ENCODE results near the gene LDB1.

LDB1 gene, protein sequence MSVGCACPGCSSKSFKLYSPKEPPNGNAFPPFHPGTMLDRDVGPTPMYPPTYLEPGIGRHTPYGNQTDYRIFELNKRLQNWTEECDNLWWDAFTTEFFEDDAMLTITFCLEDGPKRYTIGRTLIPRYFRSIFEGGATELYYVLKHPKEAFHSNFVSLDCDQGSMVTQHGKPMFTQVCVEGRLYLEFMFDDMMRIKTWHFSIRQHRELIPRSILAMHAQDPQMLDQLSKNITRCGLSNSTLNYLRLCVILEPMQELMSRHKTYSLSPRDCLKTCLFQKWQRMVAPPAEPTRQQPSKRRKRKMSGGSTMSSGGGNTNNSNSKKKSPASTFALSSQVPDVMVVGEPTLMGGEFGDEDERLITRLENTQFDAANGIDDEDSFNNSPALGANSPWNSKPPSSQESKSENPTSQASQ

DNA sequence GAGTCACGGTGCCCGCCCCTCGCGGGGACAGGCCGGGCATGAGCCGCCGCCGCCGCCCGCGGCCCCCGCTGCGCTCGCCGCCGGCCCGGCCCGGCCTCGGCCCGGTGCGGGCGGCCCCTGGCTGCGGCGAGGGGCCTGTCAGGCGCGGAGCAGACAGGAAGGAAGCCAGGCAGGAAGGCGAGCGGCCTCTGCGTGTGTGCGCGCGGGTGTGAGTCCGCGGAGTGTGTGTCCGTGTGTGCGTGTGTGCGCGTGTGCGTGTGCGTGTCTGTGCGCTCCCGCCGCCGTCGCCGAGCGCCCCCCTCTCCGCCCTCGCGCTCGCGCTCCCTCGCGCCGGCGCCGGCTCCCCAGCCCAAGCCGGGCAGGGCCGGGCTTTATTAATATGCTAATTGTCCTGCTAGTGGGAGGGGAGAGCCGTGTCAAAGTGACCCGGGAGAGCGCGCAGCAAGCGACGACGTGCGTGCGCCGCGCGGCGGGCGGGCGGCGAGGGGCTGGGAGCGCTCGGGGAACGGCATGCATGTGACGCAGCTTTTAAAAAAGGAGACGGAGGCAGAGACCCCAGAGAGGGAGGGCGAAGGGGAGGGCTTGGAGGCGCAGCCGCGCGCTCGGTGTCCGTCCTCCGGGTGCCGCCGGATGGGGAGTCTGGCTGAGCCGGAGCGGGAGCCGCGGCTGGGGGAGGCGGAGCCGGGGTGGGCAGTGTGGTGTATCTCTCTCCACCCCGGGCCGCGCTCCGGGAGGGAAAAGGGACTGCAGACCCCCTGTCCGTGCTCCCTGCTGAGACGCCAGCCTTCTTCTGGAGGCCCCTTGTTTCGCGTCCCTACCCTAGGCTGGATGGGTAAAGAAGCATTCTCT is at the start of gene LDB1:
TSS of gene LDB1 (minus strand) at position 227 of the 849 bp plus-strand sequence. CDS start 258 bp downstream, outside the sequence.
- DNase-seq: peak; percentile 80

DNA sequence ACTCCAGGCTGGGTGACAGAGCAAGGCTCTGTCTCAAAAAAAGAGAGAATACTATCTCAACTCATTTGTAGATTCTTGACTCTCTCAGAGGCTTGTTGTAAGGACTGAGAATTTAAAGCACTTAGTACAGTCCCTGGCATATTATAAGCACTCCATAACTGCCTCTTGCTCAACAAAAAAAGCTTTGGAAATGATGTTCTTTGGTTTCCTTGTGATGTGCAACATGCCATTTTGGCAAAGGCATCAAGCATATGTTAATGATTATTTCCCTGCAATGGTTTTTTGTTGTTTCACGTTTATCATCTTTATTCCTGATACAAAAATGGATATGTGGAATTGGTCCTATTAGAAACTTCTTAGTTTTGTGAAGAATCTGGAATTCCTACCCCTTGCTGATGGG is 47.7 kb upstream of the LDB1 start:
- no peak for DNase-seq

GRCh38 chr10:102163342-102163989 is 43.3 kb upstream of the LDB1 start:
- no peak for DNase-seq

DNA sequence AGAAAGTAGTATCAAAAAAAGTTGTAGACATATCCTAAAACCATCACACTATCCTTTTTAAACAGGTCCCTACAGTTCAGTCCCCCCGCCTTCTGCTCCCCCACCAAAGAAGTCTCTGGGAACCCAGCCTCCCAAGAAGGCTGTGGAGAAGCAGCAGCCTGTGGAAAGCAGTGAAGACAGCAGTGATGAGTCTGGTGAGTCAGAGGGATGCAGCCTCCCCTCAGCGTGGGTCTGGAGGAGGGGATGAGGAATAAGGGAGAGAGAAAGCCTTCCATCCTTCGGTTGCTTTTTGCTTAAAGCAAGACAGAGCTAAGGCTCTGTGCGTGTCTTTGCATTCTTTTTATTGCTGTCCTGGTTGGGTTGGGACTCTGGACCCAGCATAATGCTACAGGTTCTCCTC is 39.7 kb upstream of the LDB1 start:
- no peak for DNase-seq

DNA sequence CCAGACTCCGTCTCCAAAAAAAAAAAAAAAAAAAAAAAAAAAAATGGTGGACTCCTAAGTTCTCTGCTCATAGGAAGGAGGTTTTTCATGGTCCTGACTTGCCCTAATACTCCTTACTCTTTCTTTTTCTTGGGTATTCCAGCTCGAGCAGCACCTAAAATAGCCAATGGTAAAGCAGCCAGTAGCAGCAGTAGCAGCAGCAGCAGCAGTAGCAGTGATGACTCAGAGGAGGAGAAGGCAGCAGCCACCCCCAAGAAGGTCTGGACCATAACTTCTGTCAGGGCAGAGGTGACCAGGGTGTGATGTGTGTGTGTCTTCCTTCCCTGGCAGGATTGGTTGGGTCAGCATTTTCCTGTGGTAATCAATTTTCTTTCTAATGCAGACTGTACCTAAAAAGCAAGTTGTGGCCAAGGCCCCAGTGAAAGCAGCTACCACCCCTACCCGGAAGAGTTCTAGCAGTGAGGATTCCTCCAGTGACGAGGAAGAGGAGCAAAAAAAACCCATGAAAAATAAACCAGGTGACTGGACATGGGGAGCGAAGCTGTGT is 39.0 kb upstream of the LDB1 start:
- no peak for DNase-seq

GRCh38 chr10:102157224-102157623 is 37.1 kb upstream of the LDB1 start:
- DNase-seq: no peak

- DNase-seq: no peak
Observed at GRCh38 chr10:102154466-102155116, 34.4 kb upstream of the LDB1 start.

- no peak for DNase-seq
Observed at GRCh38 chr10:102153093-102153620, 33.0 kb upstream of the LDB1 start.

DNA sequence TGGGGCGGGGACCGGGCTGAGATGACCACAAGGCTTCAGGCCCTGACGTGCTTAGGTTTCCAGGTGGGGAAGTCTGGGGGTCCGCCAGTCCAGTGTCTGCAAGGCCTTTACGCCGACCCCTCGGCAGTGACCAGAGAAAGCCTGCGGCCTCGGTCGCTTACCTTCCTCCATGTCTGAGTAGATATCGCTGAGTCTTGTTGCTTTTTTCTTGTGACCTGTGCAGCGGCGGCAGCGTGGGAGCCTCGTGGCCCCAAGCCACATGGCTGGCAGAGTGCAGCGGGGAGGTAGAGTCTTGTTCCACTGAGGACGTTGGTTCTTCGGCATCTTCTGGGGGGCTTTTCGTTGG is 32.4 kb upstream of the LDB1 start:
- no peak for DNase-seq

DNA sequence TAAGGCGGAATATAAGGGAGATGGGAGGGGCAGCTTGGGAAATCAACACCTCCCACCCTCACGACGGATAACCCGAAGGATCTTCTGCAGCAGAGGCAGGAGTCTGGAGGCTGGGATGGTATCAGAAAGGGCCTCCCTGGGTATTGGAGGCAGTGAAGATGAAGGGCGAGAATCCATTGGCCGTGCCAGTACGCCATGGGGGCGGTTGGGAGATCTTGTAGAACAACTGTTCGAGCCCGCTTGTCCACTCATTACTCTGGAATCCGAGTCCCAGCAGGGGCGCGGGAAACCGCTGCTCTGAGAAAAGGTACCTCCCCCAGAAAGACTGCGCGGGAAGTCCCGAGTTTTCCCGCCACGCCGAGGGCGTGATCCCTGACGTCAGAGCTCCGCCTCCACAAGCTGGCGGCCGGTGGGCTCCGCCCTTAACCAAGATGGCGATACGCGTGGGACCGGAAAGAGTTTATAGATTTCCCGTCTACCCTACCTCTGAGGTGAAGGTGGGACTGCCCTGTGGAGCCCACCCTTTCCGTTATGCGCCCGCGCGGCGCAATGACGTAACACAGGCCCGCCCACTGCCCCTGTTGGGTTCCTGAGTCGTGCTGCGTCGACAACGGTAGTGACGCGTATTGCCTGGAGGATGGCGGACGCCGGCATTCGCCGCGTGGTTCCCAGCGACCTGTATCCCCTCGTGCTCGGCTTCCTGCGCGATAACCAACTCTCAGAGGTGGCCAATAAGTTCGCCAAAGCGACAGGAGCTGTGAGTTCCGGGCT is 31.8 kb upstream of the LDB1 start, which contains the start of gene NOLC1:
TSS of gene NOLC1 (plus strand) at position 616 of the 771 bp plus-strand sequence. CDS start at position 638, 22 bp downstream.
- DNase-seq: peak; percentile 100

DNA sequence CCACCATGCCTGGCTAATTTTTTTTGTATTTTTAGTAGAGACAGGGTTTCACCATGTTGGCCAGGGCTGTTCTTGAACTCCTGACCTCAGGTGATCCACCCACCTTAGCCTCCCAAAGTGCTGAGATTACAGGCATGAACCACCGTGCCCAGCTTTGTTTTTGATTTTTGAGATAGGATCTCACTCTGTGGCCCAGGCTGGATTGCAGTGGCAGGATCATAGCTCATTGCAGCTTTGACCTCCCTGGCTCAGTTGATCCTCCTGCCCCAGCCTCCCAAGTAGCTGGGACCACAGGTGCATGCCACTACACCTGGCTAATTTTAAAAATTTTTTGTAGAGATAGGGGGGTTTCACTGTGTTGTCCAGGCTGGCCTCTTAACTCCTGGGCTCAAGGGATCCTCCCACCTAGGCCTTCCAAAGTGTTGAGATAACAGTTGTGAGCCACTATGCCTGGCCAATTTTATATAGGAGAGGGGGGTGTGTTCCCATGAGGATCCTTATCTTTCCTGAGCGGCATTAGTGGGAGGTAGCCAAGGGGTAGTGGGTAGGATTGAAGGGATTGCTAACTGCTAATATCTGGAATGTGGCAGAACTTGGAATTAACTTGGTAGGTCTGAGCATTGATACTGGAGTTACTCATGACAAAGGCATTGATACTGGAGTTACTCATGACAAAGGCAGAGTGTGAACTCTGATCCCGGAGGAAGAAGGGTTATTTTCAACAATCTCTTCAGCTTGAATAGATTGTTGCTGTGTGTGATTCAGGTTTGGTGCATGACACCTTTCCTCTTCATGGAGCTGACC is 31.0 kb upstream of the LDB1 start:
- no peak for DNase-seq

- no peak for DNase-seq
Observed at GRCh38 chr10:102148275-102148674, 28.1 kb upstream of the LDB1 start.

DNA sequence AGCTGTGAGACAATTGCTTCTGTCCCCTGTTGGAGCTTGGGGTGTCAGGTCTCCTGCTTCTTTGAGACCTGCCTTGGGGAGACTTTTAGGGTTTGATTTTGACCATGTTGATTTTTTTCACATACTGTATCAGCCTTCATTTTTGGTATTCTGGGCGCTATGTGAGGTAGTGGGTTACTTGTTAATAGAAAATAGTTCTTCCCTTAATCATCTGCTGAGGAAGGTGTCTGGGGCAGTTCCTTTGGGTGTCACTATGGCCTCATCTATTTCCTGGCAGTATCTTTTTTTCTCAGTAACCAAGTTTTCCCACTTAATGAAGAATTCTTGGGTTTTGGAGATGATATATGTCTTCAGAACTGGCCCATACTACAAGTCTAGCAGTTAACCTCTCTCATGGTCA is 27.4 kb upstream of the LDB1 start:
- no peak for DNase-seq

DNA sequence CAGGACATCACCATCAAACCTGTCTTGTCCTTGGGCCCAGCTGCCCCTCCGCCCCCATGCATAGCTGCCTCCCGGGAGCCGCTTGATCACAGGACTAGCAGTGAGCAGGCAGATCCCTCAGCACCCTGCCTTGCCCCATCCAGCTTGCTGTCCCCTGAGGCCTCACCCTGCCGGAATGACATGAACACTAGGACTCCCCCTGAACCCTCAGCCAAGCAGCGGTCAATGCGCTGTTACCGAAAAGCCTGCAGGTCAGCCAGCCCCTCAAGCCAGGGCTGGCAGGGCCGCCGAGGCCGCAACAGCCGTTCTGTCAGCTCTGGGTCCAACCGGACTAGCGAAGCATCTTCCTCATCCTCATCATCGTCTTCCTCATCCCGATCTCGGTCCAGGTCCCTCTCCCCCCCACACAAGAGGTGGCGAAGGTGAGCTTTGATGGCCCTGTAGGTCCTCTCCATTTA is 26.8 kb upstream of the LDB1 start:
- no peak for DNase-seq

DNA sequence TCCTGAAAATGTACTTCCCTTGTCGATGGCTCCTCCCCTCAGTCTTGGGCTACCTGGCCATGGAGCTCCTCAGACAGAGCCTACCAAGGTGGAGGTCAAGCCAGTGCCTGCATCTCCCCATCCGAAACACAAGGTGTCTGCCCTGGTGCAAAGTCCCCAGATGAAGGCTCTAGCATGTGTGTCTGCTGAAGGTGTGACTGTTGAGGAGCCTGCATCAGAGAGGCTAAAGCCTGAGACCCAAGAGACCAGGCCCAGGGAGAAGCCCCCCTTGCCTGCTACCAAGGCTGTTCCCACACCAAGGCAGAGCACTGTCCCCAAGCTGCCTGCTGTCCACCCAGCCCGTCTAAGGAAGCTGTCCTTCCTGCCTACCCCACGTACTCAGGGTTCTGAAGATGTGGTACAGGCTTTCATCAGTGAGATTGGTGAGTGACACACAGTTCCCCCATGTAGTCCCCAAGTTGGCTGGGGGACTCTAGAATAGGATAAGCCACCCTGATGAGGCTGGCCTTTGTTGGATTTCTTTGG is 21.5 kb upstream of the LDB1 start:
- DNase-seq: no peak

GRCh38 chr10:102140913-102141540 is 20.9 kb upstream of the LDB1 start:
- no peak for DNase-seq

GRCh38 chr10:102140218-102140617 is 20.1 kb upstream of the LDB1 start:
- DNase-seq: no peak

DNA sequence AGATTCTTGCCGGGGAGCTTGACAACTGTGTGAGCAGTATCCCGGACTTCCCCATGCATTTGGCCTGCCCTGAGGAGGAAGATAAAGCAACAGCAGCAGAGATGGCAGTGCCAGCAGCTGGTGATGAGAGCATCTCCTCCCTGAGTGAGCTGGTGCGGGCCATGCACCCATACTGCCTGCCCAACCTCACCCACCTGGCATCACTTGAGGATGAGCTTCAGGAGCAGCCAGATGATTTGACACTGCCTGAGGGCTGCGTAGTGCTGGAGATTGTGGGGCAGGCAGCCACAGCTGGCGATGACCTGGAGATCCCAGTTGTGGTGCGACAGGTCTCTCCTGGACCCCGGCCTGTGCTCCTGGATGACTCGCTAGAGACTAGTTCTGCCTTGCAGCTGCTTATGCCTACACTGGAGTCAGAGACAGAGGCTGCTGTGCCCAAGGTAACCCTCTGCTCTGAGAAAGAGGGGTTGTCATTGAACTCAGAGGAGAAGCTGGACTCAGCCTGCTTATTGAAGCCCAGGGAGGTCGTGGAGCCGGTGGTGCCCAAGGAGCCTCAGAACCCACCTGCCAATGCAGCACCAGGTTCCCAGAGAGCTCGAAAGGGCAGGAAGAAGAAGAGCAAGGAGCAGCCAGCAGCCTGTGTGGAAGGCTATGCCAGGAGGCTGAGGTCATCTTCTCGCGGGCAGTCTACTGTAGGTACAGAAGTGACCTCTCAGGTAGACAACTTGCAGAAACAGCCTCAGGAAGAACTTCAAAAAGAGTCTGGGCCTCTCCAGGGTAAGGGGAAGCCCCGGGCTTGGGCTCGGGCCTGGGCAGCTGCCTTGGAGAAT is 19.3 kb upstream of the LDB1 start:
- no peak for DNase-seq

Data from CD4-positive, alpha-beta T cell treated with Interleukin-10 for 1 hour (primary cell).